RPMI7951 (cell line): ENCODE data around the gene LYPD3. TPM values are rescaled to one million over a fixed set of nuclear protein-coding genes. Genes with fewer than 3 reads are reported as not detected.
"Not testable (repeated sequence)": the region's sequence is repeated elsewhere in the genome, so short reads cannot be mapped to it uniquely, and the experiment has no call there.

Experiments
- DNase-seq: peaks from one replicate; pipeline ENCODE4 v3.0.0-alpha.2; 2012; ENCODE audit warnings: low read depth
- total RNA-seq: library from RNA; depleted of rRNA; stranded (reverse); fragments of >200 nt; shearing (Covaris generic); gene quantifications from 2 replicates; pipeline ENCODE4 v1.2.3, GENCODE V29; 2014; rRNA removed

The LYPD3 gene
- 1.3 and 1.8 TPM in 2 replicates for total RNA-seq

GRCh38 chr19:43465468-43466120 is at the start of gene LYPD3:
Gene LYPD3 (minus strand): TSS chr19:43465608. CDS start chr19:43465571, 37 bp downstream.
- no peak for DNase-seq

DNA sequence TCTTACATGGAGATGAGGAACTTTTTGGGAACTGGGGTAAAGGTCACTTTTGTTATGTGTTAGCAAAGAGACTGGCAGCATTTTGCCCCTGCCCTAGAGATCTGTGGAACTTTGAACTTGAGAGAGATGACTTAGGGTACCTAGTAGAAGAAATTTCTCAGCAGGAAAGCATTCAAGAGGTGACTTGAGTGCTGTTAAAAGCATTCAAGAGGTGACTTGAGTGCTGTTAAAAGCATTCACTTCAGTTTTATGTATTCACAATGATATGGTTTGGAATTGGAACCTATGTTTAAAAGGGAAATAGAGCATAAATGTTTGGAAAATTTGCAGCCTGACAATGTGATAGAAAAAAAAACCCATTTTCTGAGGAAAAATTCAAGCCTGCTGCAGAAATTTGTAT is 47.0 kb upstream of the LYPD3 start:
- DNase-seq, result not testable (repeated sequence)

DNA sequence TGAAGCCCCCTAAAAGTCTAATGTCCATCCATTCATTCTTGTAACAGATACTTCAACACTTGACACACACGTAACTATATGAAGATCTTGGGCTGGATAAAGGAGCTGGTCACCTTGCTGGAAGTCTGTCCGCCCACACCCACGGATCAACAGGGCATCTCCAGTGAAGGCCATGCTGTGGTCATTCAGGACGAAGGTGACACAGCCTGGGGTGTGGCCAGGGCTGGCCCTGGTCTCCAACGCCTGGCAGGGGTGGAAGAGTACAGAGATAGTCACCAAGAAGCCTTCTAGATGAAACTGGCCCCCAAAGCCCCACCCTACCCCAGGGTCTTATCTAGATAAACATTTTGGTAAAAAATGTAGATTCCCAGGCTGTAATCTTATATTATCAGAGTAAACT is 45.9 kb upstream of the LYPD3 start:
- no peak for DNase-seq

DNA sequence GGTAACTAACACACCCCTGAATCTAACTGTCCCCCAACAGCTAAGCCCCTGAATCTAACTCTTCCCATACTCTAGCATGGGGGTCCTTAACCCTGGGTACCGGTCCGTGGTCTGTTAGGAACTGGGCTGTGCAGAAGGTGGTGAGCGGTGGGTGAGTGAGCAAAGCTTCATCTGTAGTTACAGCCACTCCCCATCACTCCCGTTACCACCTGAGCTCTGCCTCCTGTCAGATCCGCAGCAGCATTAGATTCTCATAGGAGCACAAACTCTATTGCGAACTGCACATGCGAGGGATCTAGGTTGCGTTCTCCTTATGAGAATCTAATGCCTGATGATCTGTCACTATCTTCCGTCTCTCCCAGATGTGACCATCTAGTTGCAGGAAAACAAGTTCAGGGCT is 45.3 kb upstream of the LYPD3 start:
- no peak for DNase-seq

DNA sequence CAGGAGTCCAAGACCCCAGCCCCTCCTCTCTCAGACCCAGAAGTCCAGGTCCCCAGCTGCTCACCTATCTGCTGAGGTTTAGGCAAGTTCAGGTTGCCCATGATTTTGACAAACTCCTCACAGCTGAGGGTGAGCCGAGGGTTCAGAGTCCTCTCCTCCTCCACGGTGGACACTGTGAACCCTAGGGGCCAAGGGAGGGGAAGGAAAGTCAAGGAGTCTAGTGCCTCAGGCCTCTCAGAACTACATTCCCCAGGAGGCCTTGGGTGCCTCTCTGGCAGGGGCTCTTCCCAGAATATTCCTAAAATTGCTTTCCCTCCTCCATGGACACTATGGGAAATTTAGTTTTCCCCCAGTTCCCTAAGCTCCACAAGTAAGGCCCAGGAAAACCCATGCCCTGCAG is 42.5 kb upstream of the LYPD3 start:
- no peak for DNase-seq

DNA sequence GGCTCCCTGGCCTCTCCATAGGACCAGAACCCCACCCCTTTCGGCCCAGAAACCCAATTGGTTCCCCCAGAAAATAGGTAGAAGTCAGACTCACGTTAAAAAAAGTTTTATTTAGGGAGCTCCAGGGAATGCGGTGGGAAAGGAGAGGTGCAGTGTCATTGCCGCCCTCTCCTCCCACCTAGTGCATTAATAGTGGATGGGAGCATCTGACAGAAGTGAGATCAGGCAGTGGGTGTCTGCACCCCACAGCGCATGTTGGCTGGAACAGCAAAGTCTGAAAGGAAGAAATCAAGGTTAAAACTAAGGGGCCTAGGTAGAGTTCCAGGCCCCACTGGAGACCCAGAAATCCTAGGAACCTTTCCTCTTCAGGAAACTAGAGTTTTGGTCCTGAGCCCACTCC is 41.2 kb upstream of the LYPD3 start:
- no peak for DNase-seq

GRCh38 chr19:43505941-43506340 is 40.5 kb upstream of the LYPD3 start:
- no peak for DNase-seq

DNA sequence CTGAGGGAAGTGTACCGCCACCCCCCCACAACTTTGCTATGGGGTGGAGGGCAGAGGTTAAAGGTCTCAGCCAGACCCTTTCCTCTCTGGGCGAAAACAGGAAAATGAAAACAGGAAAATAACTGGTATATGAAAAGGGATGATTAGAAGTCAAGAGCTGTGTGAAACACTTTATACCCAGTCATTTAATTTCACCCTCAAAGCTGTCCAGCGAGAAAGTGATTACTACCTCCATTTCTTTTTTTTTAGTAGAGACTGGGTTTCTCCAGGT is 39.7 kb upstream of the LYPD3 start:
- no peak for DNase-seq

DNA sequence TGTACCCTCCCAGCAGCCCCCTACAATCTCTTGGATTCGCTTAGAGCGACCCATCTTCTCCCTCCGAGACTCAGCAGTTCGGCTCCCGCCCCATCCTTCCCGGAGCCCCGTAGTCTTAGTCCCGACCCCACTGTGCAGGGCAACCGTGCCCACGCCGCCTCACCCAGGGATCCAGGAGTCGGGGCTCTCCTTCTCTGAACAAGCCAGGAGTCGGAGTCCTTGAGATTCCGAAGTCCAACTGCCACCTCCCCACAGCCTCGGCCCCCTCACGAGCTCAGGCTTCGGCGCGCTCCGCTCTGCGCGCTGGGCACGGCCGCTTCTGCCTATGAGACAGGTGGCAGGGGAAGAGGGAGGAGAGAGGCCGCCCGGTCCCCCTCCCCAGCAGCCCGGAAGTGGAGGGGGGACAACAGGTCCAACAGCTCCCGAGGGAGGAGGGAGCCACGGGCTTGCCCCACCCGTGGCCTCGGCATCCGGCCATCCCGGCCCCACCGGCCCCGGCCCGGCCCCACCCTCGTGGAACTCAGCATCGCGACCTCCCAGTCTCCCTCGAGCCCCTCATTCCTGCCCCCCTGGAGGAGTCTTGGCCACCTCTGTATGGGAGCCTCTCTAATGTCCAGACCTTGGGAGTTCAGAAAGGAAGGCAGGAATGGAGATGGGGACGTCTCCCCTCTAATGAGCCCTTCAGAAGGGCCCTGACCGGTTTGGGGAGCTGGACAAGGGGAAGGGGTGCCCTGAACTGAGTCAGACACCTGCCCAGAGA is 39.2 kb upstream of the LYPD3 start, which contains the start of gene PHLDB3:
TSS of gene PHLDB3 (minus strand) at position 321 of the 760 bp plus-strand sequence. CDS start 628 bp downstream, outside the sequence.
- no peak for DNase-seq

GRCh38 chr19:43503501-43504425 is 38.4 kb upstream of the LYPD3 start:
- peak; percentile 92 for DNase-seq

GRCh38 chr19:43502419-43502976 is 37.1 kb upstream of the LYPD3 start:
- DNase-seq, result no peak

- DNase-seq, result no peak
These were observed 36.4 kb upstream of the LYPD3 start for GRCh38 chr19:43501661-43502418.

DNA sequence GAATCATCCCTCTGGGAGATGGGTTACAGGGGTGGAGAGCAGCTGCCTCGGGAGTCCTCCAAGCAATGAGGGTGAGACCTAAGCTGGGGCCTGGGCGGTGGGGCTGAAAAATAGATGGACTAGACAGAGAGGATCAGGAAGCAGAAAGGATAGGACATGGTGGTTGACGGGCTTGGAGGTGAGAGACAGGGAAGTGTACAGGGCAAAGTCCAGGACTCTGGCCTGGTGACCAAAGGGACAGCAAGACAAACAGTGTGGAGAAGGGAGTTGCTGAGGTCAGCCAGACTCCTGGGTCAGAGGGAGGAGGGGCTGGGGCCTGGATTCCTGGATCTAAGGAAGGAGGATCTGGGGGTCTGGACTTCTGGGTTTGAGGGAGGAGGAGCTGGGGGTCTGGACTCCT is 33.6 kb upstream of the LYPD3 start:
- no peak for DNase-seq

GRCh38 chr19:43498233-43498842 is 32.9 kb upstream of the LYPD3 start:
- DNase-seq, result no peak

- DNase-seq, result no peak
These were observed 31.6 kb upstream of the LYPD3 start for GRCh38 chr19:43496960-43497359.

GRCh38 chr19:43495082-43495481 is 29.7 kb upstream of the LYPD3 start:
- no peak for DNase-seq

DNA sequence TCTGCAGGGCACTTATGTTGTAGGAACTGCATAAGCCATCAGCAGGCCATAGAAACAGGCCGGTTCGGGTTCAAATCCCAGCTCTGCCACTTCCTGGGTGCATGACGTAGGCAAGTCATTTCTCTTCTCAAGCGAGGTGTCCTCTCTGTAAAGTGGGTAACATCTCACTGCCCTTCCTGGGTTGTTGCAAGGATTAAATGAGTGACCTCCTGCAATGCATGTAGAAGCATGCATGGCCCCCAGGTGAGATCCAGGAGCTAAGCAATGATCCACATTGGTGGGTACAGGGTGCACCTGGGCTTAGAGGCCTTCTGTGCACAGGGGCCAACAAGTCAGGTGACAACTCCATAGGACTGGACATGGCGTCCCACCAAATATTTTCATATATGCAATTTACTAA is 25.4 kb upstream of the LYPD3 start:
- DNase-seq, result no peak

DNA sequence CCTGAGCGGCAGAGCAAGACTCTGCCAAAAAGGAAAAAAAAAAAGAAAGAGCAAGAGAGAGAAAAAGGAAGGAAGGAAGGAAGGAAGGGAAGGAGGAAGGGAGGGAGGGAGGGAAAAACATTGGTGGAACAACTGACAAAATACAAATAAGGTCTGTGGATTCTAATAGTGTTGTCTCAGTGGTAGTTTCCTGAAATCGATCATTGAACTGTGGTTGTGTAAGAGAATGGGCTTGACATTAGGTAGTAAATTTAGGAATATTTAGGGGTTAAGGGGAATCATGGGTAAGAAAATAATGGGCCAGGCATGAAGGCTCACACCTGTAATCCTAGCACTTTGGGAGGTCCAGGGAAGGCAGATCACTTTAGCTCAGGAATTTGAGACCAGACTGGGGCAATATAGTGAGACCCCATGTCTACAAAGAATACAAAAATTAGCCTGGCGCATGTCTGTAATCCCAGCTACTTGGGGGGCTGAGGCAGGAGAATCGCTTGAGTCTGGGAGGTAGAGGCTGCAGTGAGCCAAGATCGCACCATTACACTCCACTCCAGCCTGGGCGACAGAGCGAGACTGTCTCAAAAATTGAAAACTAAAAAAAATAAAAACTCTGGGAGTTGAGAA is 24.7 kb upstream of the LYPD3 start:
- DNase-seq, result no peak

DNA sequence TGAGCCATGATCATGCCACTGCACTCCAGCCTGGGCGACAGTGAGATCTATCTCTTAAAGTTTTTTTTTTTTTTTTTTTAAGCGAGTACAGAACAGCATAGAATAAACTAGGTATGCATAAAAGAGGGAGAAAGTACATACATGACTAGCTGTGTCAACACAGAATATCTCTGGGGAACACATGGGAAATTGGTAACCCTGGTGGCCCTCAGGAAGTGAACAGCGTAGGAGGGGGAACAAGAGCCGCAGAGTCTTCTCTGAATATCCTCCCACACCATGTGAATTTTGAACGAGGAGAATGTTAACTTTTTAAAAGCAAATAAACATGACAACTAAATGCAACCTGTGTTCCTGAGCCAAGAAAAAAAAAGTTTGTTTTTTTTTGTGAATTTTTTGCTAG is 23.9 kb upstream of the LYPD3 start:
- no peak for DNase-seq

- no peak for DNase-seq
These were observed 22.8 kb upstream of the LYPD3 start for GRCh38 chr19:43488179-43488578.

DNA sequence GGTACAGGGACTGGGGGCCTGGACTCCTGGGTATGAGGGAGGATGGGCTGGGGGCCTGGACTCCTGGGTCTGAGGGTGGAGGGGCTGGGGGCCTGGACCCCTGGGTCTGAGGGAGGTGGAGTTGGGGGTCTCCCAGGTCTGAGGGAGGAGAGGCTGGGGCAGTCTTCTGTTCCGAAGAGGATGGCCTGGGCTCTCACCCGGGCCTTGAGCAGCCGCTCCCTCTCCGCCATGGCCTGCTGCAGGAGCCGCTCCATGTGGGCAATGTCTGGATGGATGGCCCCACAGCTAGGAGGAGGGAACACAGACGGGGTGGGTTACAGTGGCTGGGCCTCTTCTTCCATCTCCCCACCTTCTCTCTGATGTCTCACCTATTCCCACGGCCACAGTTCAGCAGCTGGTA is 21.0 kb upstream of the LYPD3 start:
- DNase-seq, result no peak
